WI38 (cell line): ENCODE results near the gene ACY1.
A peak's percentile ranks its signal among the peaks of the same experiment; 100 is the strongest.

Experiments
- H3K4me3 ChIP-seq: 2 replicates; pipeline ENCODE4 v1.5.1; 2011; ENCODE audit warnings: low read depth, mild to moderate bottlenecking, control low read depth, low read length
- CTCF ChIP-seq: IDR thresholded peaks from 2 replicates; pipeline ENCODE4 v1.5.1; 2012; ENCODE audit warnings: low read depth, mild to moderate bottlenecking, control low read depth, low read length

ACY1 gene

GRCh38 chr3:51968170-51968775 lies 15.1 kb upstream of the ACY1 start:
- no peak for TF ChIP-seq CTCF
- H3K4me3 ChIP-seq, result peak overlapping the region; percentile 69

DNA sequence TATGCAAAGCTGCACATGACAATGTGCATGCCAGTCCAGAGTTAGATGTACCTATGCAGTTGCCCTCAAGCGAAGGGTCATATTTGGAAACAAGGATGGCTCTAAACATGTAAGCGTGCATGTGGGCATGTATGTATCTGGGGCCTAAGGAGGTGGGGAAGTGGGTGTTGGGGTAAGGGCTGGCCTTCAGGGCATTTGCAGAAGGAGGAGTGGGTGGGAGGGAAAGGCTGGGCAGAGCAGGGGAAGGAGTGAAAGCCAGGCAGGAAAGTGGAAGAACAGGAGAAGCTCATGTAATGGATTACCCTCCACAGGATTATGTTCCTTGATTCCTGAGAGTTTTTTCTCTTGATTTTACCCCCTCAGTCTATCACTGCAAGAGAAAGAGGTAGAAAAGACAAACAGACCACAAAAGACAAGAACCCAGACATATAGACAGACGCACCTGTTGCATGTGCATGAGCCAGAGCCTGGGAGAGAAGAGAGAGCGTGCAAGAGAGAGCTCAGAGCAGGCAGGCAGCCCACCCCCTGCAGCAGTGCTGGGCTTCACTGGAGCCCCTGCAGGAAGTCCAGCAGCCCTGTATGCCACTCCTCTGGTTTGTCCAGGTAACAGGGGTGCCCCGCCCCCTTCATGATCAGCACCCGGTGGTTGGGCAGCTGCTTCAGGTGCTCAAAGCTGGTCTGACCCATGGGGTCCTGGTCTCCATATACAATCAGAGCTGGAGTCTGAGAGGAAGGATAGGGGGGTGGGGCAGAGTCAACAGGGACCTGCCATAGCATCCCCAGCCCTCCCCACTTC lies 14.3 kb upstream of the ACY1 start:
- no peak for TF ChIP-seq CTCF
- H3K4me3 ChIP-seq, result no peak overlapping the region

DNA sequence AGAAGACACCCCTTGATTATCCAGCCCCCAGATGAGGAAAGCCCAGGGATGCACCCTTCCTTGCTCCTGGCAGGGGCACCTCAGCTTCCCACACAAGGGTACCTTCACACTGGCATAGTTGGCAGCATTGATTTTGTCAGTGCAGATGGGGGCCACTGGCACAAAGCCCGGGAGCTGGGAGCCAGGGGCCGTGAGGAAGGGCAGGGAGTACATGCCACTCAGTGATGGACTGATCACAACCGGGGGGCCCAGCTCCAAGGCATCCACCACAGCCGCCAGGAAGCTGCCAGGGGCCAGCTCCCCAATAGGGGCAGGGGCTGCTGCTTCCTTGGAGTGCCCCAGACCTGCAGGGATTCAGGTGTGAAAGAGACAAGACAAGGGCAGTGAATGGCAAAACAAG lies 13.5 kb upstream of the ACY1 start:
- H3K4me3 ChIP-seq, result no peak overlapping the region
- TF ChIP-seq CTCF, result no peak

DNA sequence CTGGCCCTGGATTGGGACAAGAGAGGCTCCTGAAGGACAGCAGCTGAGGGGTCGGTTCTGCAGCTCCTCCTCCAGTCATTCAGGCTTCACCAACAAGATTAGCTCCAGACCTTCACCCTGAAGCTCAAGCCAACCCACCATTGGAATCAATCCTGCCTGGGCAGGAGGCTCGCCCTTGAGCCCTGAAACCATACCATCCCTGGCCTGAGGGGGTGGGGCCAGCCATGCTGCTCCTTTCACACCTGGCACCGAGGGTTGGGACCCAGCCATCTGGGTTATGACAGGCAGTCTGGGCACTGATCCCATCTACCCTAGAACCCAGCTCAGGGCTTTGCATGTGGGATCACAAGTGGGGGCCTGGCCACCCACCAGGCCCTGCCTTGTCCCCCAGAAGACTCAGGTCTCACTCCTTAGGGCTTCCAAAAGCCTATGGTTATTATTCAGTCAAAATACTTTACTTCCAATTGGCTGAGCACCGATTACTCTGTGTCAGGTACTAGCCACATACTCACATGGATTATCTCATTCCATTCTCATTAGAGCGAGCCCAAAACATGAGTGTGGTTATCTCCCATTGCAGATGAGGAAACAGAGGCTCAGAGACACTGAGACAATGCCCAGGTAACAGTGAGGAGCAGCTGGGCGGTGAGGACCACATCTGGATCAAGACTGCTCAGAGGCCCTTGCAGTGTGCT lies 12.6 kb upstream of the ACY1 start:
- no peak overlapping the region for H3K4me3 ChIP-seq
- no peak for TF ChIP-seq CTCF

DNA sequence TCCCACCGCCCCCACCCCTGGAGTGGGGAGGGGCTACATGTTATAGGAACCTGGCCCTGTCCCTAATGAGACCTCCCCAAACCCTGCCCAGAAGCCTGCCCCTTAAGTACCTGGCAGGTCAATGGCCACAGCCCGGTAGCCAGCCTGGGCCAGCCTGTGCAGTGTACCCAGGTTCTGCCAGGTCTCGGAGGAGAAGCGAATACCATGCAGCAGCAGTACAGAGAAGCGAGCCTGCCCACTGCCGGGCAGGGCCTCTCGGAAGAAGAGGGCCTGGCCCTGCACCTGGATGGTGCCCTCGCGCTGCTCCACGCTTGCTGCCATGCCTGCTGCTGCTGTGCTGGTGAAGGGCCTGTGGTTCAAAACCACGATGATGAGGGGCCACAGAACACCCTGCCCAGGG lies 12.0 kb upstream of the ACY1 start:
- no peak for TF ChIP-seq CTCF
- no peak overlapping the region for H3K4me3 ChIP-seq

DNA sequence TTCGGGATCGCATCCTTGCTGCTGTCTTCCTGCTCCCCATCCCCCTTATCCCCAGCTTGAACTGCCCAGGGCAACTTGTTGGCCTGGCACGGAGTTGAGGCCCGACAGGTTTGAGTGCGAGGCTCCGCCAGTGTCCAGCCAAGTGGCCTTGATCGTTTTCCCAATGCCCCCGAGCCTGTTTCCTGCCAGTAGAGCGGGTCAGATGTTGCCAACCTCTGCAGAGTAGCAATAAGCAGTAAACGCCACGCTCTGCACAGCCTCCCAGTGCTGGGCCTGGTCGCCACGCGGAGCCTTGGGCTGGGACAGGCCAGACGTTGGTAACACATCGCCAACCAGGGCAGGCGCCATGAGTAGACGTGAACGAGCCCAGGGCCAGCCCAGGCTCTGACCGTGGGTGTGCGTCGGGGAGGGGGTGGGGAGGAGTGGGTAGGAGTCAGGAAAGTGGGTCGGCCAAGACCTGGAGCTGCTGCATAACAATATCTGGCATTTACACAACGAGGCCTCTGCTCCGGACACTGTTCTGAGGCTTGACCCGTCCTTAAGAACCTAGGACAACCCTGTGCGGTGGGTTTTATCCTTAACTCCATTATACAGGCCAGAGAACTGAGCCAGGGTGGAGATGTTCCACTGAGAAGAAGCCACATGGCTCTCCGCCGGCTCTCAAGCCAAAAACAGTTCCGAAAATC lies 8.9 kb upstream of the ACY1 start:
- H3K4me3 ChIP-seq, result peak overlapping the region; percentile 77
- TF ChIP-seq CTCF, result no peak; the same call in 1 of the 2 replicates
